Measurements from ENCODE around the gene IFI16.
A peak's percentile ranks its signal among the peaks of the same experiment; 100 is the strongest.
"Not testable (repeated sequence)": the region's sequence is repeated elsewhere in the genome, so short reads cannot be mapped to it uniquely, and the experiment has no call there.

IFI16 gene

GRCh38 chr1:159008744-159009188, 941 bp upstream of the IFI16 start:
- peak; percentile 56 to 65 for ATAC-seq

GRCh38 chr1:159009287-159009686, 420 bp upstream of the IFI16 start:
- peak; percentile 22 to 37 for ATAC-seq

GRCh38 chr1:159010391-159010790, 684 bp downstream of the IFI16 start:
- ATAC-seq: no peak

- not testable (repeated sequence) for ATAC-seq
Measured at GRCh38 chr1:159011001-159011400, 1.3 kb downstream of the IFI16 start.

GRCh38 chr1:159011751-159012150, 2.0 kb downstream of the IFI16 start:
- ATAC-seq: no peak

- peak; percentile 28 to 37 for ATAC-seq
Measured at GRCh38 chr1:159012495-159012894, 2.8 kb downstream of the IFI16 start.

- ATAC-seq: no peak
Measured at GRCh38 chr1:159014003-159014571, 4.4 kb downstream of the IFI16 start.

- ATAC-seq: peak; percentile 17 to 22
Measured at GRCh38 chr1:159014851-159015250, 5.1 kb downstream of the IFI16 start.

GRCh38 chr1:159015440-159015909, 5.8 kb downstream of the IFI16 start:
- ATAC-seq: peak; percentile 96 to 97

- ATAC-seq: no peak
Measured at GRCh38 chr1:159023723-159024122, 14.0 kb downstream of the IFI16 start.

- no peak for ATAC-seq
Measured at GRCh38 chr1:159025043-159025442, 15.3 kb downstream of the IFI16 start.

- not testable (repeated sequence) for ATAC-seq
Measured at GRCh38 chr1:159026841-159027240, 17.1 kb downstream of the IFI16 start.

GRCh38 chr1:159030311-159030710, 20.6 kb downstream of the IFI16 start:
- no peak for ATAC-seq

- ATAC-seq: no peak
Measured at GRCh38 chr1:159030877-159031447, 21.3 kb downstream of the IFI16 start.

GRCh38 chr1:159040206-159040605, 30.5 kb downstream of the IFI16 start:
- no peak for ATAC-seq

GRCh38 chr1:159040893-159041724, 31.4 kb downstream of the IFI16 start:
- peak; percentile 74 to 82 for ATAC-seq

GRCh38 chr1:159046486-159046885, 36.8 kb downstream of the IFI16 start:
- peak; percentile 76 to 83 for ATAC-seq

- no peak for ATAC-seq
Measured at GRCh38 chr1:159051436-159051835, 41.7 kb downstream of the IFI16 start.

GRCh38 chr1:159054427-159054826, 44.7 kb downstream of the IFI16 start:
- no peak for ATAC-seq

GRCh38 chr1:159055181-159055641, 45.5 kb downstream of the IFI16 start:
- ATAC-seq: no peak

- ATAC-seq: no peak
Measured at GRCh38 chr1:159056069-159056698, 46.5 kb downstream of the IFI16 start.

GRCh38 chr1:159058751-159059150, 49.0 kb downstream of the IFI16 start:
- ATAC-seq: no peak

GRCh38 chr1:159065106-159065505, 55.4 kb downstream of the IFI16 start:
- ATAC-seq: no peak

Data from activated CD4-positive, CD25-positive, alpha-beta regulatory T cell treated with anti-CD3 and anti-CD28 coated beads, Interleukin-2, amount 50 U/mL, for 24 hours (primary cell).